PC-3 (cell line): ENCODE measurements around the gene LIN9. TPM values are rescaled to one million over a fixed set of nuclear protein-coding genes. Genes with fewer than 3 reads are reported as not detected.
"Not testable (repeated sequence)": the region's sequence is repeated elsewhere in the genome, so short reads cannot be mapped to it uniquely, and the experiment has no call there.

Experiments used
- ATAC-seq: fragments of 200-7000 bp; cut with Tn5 transposase; 2 replicates; pipeline ENCODE4 v1.9.1; 2020; ENCODE audit warnings: mild to moderate bottlenecking, moderate library complexity
- BruUV-seq: library from RNA; stranded (reverse); fragments of 400-500 nt; replicated peaks from 2 replicates; lab custom pipeline; 2021; lab: Mats Ljungman, UMichigan
- CTCF ChIA-PET: fragments of 300-600 bp; sonication (Branson Sonifier 250); formaldehyde crosslinking; loops from one replicate; lab custom pipeline; 2022; ENCODE audit warnings: antibody characterized with exemption; lab: Charles Lee
- POLR2A ChIA-PET: fragments of 300-600 bp; sonication (Branson Sonifier 250); formaldehyde crosslinking; loops from one replicate; lab custom pipeline; 2022; ENCODE audit warnings: antibody characterized with exemption; ENCODE audit not compliant: unreplicated experiment; lab: Charles Lee
- DNase-seq: peaks from one replicate; pipeline ENCODE4 v3.0.0-alpha.2; 2015
- H2AFZ ChIP-seq: fragments of 300-600 bp; sonication (generic); 2 replicates; pipeline ENCODE4 v1.6.0; 2016; ENCODE audit warnings: antibody characterized with exemption, low read length
- H3F3A ChIP-seq: fragments of 300-600 bp; sonication (generic); one replicate; pipeline ENCODE4 v1.6.0; 2017; ENCODE audit warnings: antibody characterized with exemption, low read length, control low read depth, mild to moderate bottlenecking; ENCODE audit not compliant: unreplicated experiment
- H3K27ac ChIP-seq: fragments of 300-600 bp; sonication (generic); 2 replicates; pipeline ENCODE4 v1.5.1; 2016; ENCODE audit warnings: mild to moderate bottlenecking, low read length
- H3K27me3 ChIP-seq: fragments of 300-600 bp; sonication (generic); 2 replicates; pipeline ENCODE4 v1.6.1; 2016; ENCODE audit warnings: low read length, mixed read lengths
- H3K36me3 ChIP-seq: fragments of 300-600 bp; sonication (generic); 2 replicates; pipeline ENCODE4 v1.6.1; 2016; ENCODE audit warnings: low read depth, mixed run types, low read length, mixed read lengths
- H3K4me1 ChIP-seq: fragments of 300-600 bp; sonication (generic); 2 replicates; pipeline ENCODE4 v1.5.1; 2016; ENCODE audit warnings: low read length; ENCODE audit not compliant: insufficient read depth
- H3K4me2 ChIP-seq: fragments of 300-600 bp; sonication (generic); 2 replicates; pipeline ENCODE4 v1.6.0; 2016; ENCODE audit warnings: low read length
- H3K4me3 ChIP-seq: fragments of 300-600 bp; sonication (generic); 2 replicates; pipeline ENCODE4 v1.5.1; 2016; ENCODE audit warnings: mild to moderate bottlenecking, low read length, mixed read lengths
- H3K79me2 ChIP-seq: fragments of 300-600 bp; sonication (generic); 2 replicates; pipeline ENCODE4 v1.6.1; 2017; ENCODE audit warnings: low read length, mixed read lengths
- H3K9ac ChIP-seq: fragments of 300-600 bp; sonication (generic); 2 replicates; pipeline ENCODE4 v1.6.0; 2016; ENCODE audit warnings: mild to moderate bottlenecking, low read length
- H3K9me2 ChIP-seq: fragments of 300-600 bp; sonication (generic); replicated peaks from 2 replicates; pipeline ENCODE4 v1.6.1; 2016; ENCODE audit warnings: mixed run types, low read length, mixed read lengths
- H3K9me3 ChIP-seq: fragments of 300-600 bp; sonication (generic); 2 replicates; pipeline ENCODE4 v1.6.1; 2016; ENCODE audit warnings: low read length, mixed read lengths
- H4K20me1 ChIP-seq: fragments of 300-600 bp; sonication (generic); 2 replicates; pipeline ENCODE4 v1.6.1; 2016; ENCODE audit warnings: low read length, mixed read lengths
- CTCF ChIP-seq: fragments of 300-600 bp; sonication (generic); conservative IDR thresholded peaks from 2 replicates; pipeline ENCODE4 v1.5.1; 2017; ENCODE audit warnings: antibody characterized with exemption, low read depth, mild to moderate bottlenecking, low read length
- EZH2 ChIP-seq: fragments of 300-600 bp; sonication (generic); IDR thresholded peaks from one replicate; pipeline ENCODE4 v1.6.1; 2017; ENCODE audit warnings: antibody characterized with exemption, mild to moderate bottlenecking, low read length; ENCODE audit not compliant: unreplicated experiment
- EZH2phosphoT487 ChIP-seq: fragments of 300-600 bp; sonication (generic); IDR thresholded peaks from 2 replicates; pipeline ENCODE4 v1.6.1; 2018; ENCODE audit warnings: mild to moderate bottlenecking, antibody characterized with exemption, low read length, borderline replicate concordance
- intact Hi-C: fragments of 100-400 bp; cut with micrococcal nuclease; formaldehyde crosslinking; loops from 2 replicates; pipeline ENCODE4 v1.9.0; 2023
- total RNA-seq: library from RNA; depleted of rRNA; stranded (reverse); fragments of >200 nt; gene quantifications from 2 replicates; pipeline ENCODE4 v1.2.3, GENCODE V29; 2014

LIN9 gene
- total RNA-seq, 1 experiment from 2014 or later = 25.3 TPM

GRCh38 chr1:226203655-226204054 is 105.3 kb downstream of the LIN9 start:
- Histone ChIP-seq H2AFZ (no peak overlapping the region), H3K9me3 (no peaks in the 10 kb centered on the region), H3K27ac (no peak overlapping the region), H3K4me1 (no peaks in the 10 kb centered on the region), H3K4me3 (no peak overlapping the region), H3K36me3 (no peaks in the 10 kb centered on the region), H3K4me2 (no peak overlapping the region), H3K79me2 (no peaks in the 10 kb centered on the region), H3K9me2 (no peaks in the 10 kb centered on the region), H3K9ac (no peak overlapping the region), H3K27me3 (no peaks in the 10 kb centered on the region), H3F3A (no peaks in the 10 kb centered on the region), H4K20me1 (no peaks in the 10 kb centered on the region)
- ChIA-PET CTCF (interaction anchor here (1.7 kb wide), 1 partner anchor 78 kb away, joined by 9 read pairs; no protein-coding TSS in a partner anchor), POLR2A (no interaction called here)
- intact Hi-C loops = loop anchor here (5.0 kb wide), 1 partner anchor 74 kb away; no protein-coding TSS in a partner anchor
- TF ChIP-seq EZH2 (no peak), EZH2phosphoT487 (no peak), CTCF (no peak)
- BruUV-seq = no TSS peak
- ATAC-seq (no peak), DNase-seq (no peak)

GRCh38 chr1:226203240-226203639 is 105.7 kb downstream of the LIN9 start:
- BruUV-seq = no TSS peak
- intact Hi-C loops = loop anchor here (5.0 kb wide), 1 partner anchor 74 kb away; no protein-coding TSS in a partner anchor
- H3K9me3 ChIP-seq = no peaks in the 10 kb centered on the region
- POLR2A ChIA-PET = interaction anchor here (0.7 kb wide), 1 partner anchor 13 kb away, joined by 8 read pairs; no protein-coding TSS in a partner anchor
- peak; percentile 41; the same call in 1 of the 2 replicates for ATAC-seq
- H3K27ac ChIP-seq = no peak overlapping the region
- H3K4me3 ChIP-seq = no peak overlapping the region
- no peaks in the 10 kb centered on the region for H3K79me2 ChIP-seq
- DNase-seq = no peak
- H3K9me2 ChIP-seq = no peaks in the 10 kb centered on the region
- H3K27me3 ChIP-seq = no peaks in the 10 kb centered on the region
- no peaks in the 10 kb centered on the region for H3K4me1 ChIP-seq
- no peaks in the 10 kb centered on the region for H3K36me3 ChIP-seq
- H2AFZ ChIP-seq = no peak overlapping the region
- no peak for TF ChIP-seq CTCF
- no peak for TF ChIP-seq EZH2phosphoT487
- TF ChIP-seq EZH2 = no peak
- H3K4me2 ChIP-seq = no peak overlapping the region
- CTCF ChIA-PET = interaction anchor here (1.1 to 1.7 kb wide), 4 partner anchors 78 to 204 kb away, joined by 3 to 13 read pairs (median 6); no protein-coding TSS in a partner anchor
- H3F3A ChIP-seq = no peaks in the 10 kb centered on the region
- H4K20me1 ChIP-seq = no peaks in the 10 kb centered on the region
- no peak overlapping the region for H3K9ac ChIP-seq

- not testable (repeated sequence) for BruUV-seq, H3K9ac ChIP-seq, H3F3A ChIP-seq, H3K79me2 ChIP-seq, DNase-seq, H3K4me1 ChIP-seq, H3K9me2 ChIP-seq, ATAC-seq, H3K27me3 ChIP-seq, H4K20me1 ChIP-seq, H3K9me3 ChIP-seq, H3K27ac ChIP-seq, H3K36me3 ChIP-seq, H2AFZ ChIP-seq, H3K4me3 ChIP-seq, H3K4me2 ChIP-seq
- POLR2A ChIA-PET = interaction anchor here (0.6 to 0.7 kb wide), 2 partner anchors 12 to 100 kb away, joined by 8 to 16 read pairs; no protein-coding TSS in a partner anchor
- CTCF ChIA-PET = interaction anchor here (0.5 to 1.7 kb wide), 5 partner anchors 77 to 204 kb away, joined by 3 to 13 read pairs (median 4); no protein-coding TSS in a partner anchor
- intact Hi-C loops = loop anchor here (5.0 kb wide), 1 partner anchor 75 kb away; no protein-coding TSS in a partner anchor
Measured at GRCh38 chr1:226202666-226203065, 106.3 kb downstream of the LIN9 start.
